IMR-90 (cell line): ENCODE data around the gene EFHD2. TPM values are rescaled to one million over a fixed set of nuclear protein-coding genes. Genes with fewer than 3 reads are reported as not detected.

Experiments used
- ATAC-seq: fragments of 200-7000 bp; cut with Tn5 transposase; 2 replicates; pipeline ENCODE4 v1.9.1; 2020; ENCODE audit warnings: low read depth, mild to moderate bottlenecking, moderate library complexity
- BruUV-seq: library from RNA; stranded (reverse); fragments of 400-500 nt; replicated peaks from 2 replicates; lab custom pipeline; 2021; lab: Mats Ljungman, UMichigan
- CTCF ChIA-PET: fragments of 300-600 bp; formaldehyde crosslinking; extraction: SDS; loops from one replicate; lab custom pipeline; 2021; ENCODE audit warnings: antibody characterized with exemption; lab: Yijun Ruan, JAX
- POLR2A ChIA-PET: fragments of 300-600 bp; sonication (Branson Sonifier 250); formaldehyde crosslinking; loops from one replicate; lab custom pipeline; 2022; ENCODE audit warnings: antibody characterized with exemption; ENCODE audit not compliant: unreplicated experiment; lab: Charles Lee
- DNase-seq: peaks from one replicate; pipeline ENCODE4 v3.0.0; 2013
- H2AFZ ChIP-seq: replicated peaks from 2 replicates; pipeline ENCODE3; 2013; ENCODE audit warnings: low read length, mild to moderate bottlenecking; ENCODE audit not compliant: poor library complexity
- H2AK5ac ChIP-seq: 2 replicates; pipeline ENCODE4 v1.6.1; 2013; ENCODE audit warnings: low read depth, low read length, inconsistent platforms
- H2AK9ac ChIP-seq: replicated peaks from 2 replicates; pipeline ENCODE3; 2013; ENCODE audit warnings: mild to moderate bottlenecking, low read depth, low read length, moderate library complexity; ENCODE audit not compliant: poor library complexity
- H2BK120ac ChIP-seq: 2 replicates; pipeline ENCODE4 v1.6.1; 2013; ENCODE audit warnings: low read depth, low read length, inconsistent platforms
- H2BK15ac ChIP-seq: 3 replicates; pipeline ENCODE4 v1.6.1; 2013; ENCODE audit warnings: low read depth, low read length, inconsistent platforms
- H2BK20ac ChIP-seq: 2 replicates; pipeline ENCODE4 v1.6.1; 2013; ENCODE audit warnings: low read depth, mild to moderate bottlenecking, inconsistent platforms, low read length, moderate library complexity
- H2BK5ac ChIP-seq: 2 replicates; pipeline ENCODE4 v1.6.1; 2013; ENCODE audit warnings: mild to moderate bottlenecking, low read depth, low read length, inconsistent platforms; ENCODE audit not compliant: poor library complexity, severe bottlenecking
- H3K14ac ChIP-seq: replicated peaks from 2 replicates; pipeline ENCODE4 v1.6.1; 2013; ENCODE audit warnings: low read depth, low read length, inconsistent platforms
- H3K18ac ChIP-seq: 2 replicates; pipeline ENCODE4 v1.6.1; 2013; ENCODE audit warnings: low read depth, low read length, control low read depth
- H3K23ac ChIP-seq: 2 replicates; pipeline ENCODE4 v1.6.1; 2013; ENCODE audit warnings: low read depth, low read length, inconsistent platforms
- H3K27ac ChIP-seq: 2 replicates; pipeline ENCODE4 v1.5.1; 2013; ENCODE audit warnings: mild to moderate bottlenecking, control low read depth, low read length; ENCODE audit not compliant: insufficient read depth
- H3K27me3 ChIP-seq: 2 replicates; pipeline ENCODE4 v1.6.1; 2013; ENCODE audit warnings: low read length; ENCODE audit not compliant: control insufficient read depth, insufficient read depth
- H3K36me3 ChIP-seq: 2 replicates; pipeline ENCODE4 v1.6.1; 2013; ENCODE audit warnings: low read length, mixed read lengths; ENCODE audit not compliant: control insufficient read depth, insufficient read depth
- H3K4ac ChIP-seq: 2 replicates; pipeline ENCODE4 v1.6.1; 2013; ENCODE audit warnings: low read depth, low read length, inconsistent platforms
- H3K4me1 ChIP-seq: 2 replicates; pipeline ENCODE4 v1.6.1; 2013; ENCODE audit warnings: low read length, mixed read lengths; ENCODE audit not compliant: control insufficient read depth, insufficient read depth
- H3K4me2 ChIP-seq: 2 replicates; pipeline ENCODE4 v1.6.1; 2013; ENCODE audit warnings: low read depth, mild to moderate bottlenecking, control low read depth, low read length, moderate library complexity
- H3K4me3 ChIP-seq: 2 replicates; pipeline ENCODE4 v1.5.1; 2013; ENCODE audit warnings: low read depth, mild to moderate bottlenecking, control low read depth, low read length, moderate library complexity; ENCODE audit not compliant: insufficient read depth
- H3K56ac ChIP-seq: 2 replicates; pipeline ENCODE4 v1.6.1; 2013; ENCODE audit warnings: low read length, inconsistent platforms; ENCODE audit not compliant: insufficient read depth; ENCODE audit errors: extremely low read depth
- H3K79me1 ChIP-seq, 2 experiments: 2 replicates each; pipeline ENCODE4 v1.6.1; 2013; ENCODE audit warnings: low read length in 2 of 2, inconsistent platforms in 1 of 2, low read depth in 1 of 2
- H3K9ac ChIP-seq: 2 replicates; pipeline ENCODE4 v1.6.1; 2013; ENCODE audit warnings: low read depth, low read length, control low read depth
- H3K9me1 ChIP-seq: 2 replicates; pipeline ENCODE4 v1.6.1; 2013; ENCODE audit warnings: low read length, inconsistent platforms; ENCODE audit not compliant: insufficient read depth
- H3K9me3 ChIP-seq: 2 replicates; pipeline ENCODE4 v1.6.1; 2013; ENCODE audit warnings: low read length; ENCODE audit not compliant: control insufficient read depth, insufficient read depth
- H4K20me1 ChIP-seq: 2 replicates; pipeline ENCODE4 v1.6.1; 2013; ENCODE audit warnings: low read length, inconsistent platforms; ENCODE audit not compliant: insufficient read depth
- H4K5ac ChIP-seq: 2 replicates; pipeline ENCODE4 v1.6.1; 2013; ENCODE audit warnings: mild to moderate bottlenecking, low read depth, low read length, control low read depth
- H4K8ac ChIP-seq, 2 experiments: 2 replicates each; pipeline ENCODE4 v1.6.1; 2013; ENCODE audit warnings: low read depth in 2 of 2, low read length in 2 of 2, control low read depth in 1 of 2, inconsistent platforms in 1 of 2
- H4K91ac ChIP-seq: 2 replicates; pipeline ENCODE4 v1.6.1; 2013; ENCODE audit warnings: low read depth, low read length, inconsistent platforms; ENCODE audit not compliant: insufficient read depth
- CEBPB ChIP-seq: IDR thresholded peaks from 2 replicates; pipeline ENCODE4 v1.6.1; 2012; ENCODE audit warnings: low read depth, low read length, improper control_type of control experiment
- RCOR1 ChIP-seq: IDR thresholded peaks from 2 replicates; pipeline ENCODE4 v1.6.1; 2012; ENCODE audit warnings: mild to moderate bottlenecking, low read length, improper control_type of control experiment; ENCODE audit not compliant: insufficient replicate concordance
- WGBS, 2 experiments: methylation state at CpG; one replicate each; pipeline versions ENCODE4 v1.1.5 to v1.1.7; 2013; ENCODE audit warnings: missing lambda C conversion rate in 2 of 2; ENCODE audit not compliant: insufficient read length in 1 of 2; ENCODE audit errors: extremely low coverage in 2 of 2; 5-methylcytosine and 5-hydroxymethylcytosine counted together
- dilution Hi-C: fragments of 300-500 bp; cut with HindIII; formaldehyde crosslinking; loops from one replicate; pipeline ENCODE4 v1.14.3; 2018; ENCODE audit warnings: low sequenced_read_pairs; ENCODE audit not compliant: unreplicated experiment
- in situ Hi-C: fragments of 300-500 bp; cut with MboI; formaldehyde crosslinking; loops from 3 replicates; pipeline ENCODE4 v1.14.3; 2019; ENCODE audit warnings: low sequenced_read_pairs, inconsistent platforms, mixed read lengths
- intact Hi-C: fragments of 100-400 bp; cut with micrococcal nuclease; formaldehyde crosslinking; loops from 2 replicates; pipeline ENCODE4 v1.10.0; 2022
- polyA plus RNA-seq, 3 experiments: library from polyadenylated mRNA; depleted of rRNA; stranded (reverse); fragments of >200 nt; gene quantifications; 2 replicates each; pipeline ENCODE4 v1.2.3, GENCODE V29; 2012; ENCODE audit warnings: low replicate concordance in 1 of 3
- total RNA-seq: library from RNA; depleted of rRNA; stranded (reverse); fragments of >200 nt; gene quantifications from 2 replicates; pipeline ENCODE4 v1.2.3, GENCODE V29; 2012

Gene EFHD2
- total and polyA plus RNA-seq, 2 of the 4 experiments (the other 2 are of a cell fraction) = 22.6 to 58.9 TPM

- H2BK15ac ChIP-seq = no peak overlapping the region
- no peak overlapping the region for H3K18ac ChIP-seq
- no peak overlapping the region for H3K27ac ChIP-seq
- H3K56ac ChIP-seq = no peak overlapping the region
- H2AK9ac ChIP-seq = no peak overlapping the region
- H2BK20ac ChIP-seq = no peak overlapping the region
- no peak overlapping the region for H4K8ac ChIP-seq
- BruUV-seq = no TSS peak
- no peaks in the 10 kb centered on the region for H3K79me1 ChIP-seq
- H2BK5ac ChIP-seq = no peak overlapping the region
- ATAC-seq (no peak), DNase-seq (peak; percentile 54)
- no peak overlapping the region for H4K5ac ChIP-seq
- H3K27me3 ChIP-seq = no peaks in the 10 kb centered on the region
- in situ Hi-C loops = no loop called here
- WGBS, 2 experiments = 87% methylated on average over 4 of the region's 6 CpGs; no CpG with 5 or more reads in 1 of the 2 experiments
- no peak overlapping the region for H3K4me2 ChIP-seq
- H4K20me1 ChIP-seq = no peaks in the 10 kb centered on the region
- H3K4me3 ChIP-seq = no peak overlapping the region
- no peak overlapping the region for H3K23ac ChIP-seq
- no peak overlapping the region for H2AFZ ChIP-seq
- ChIA-PET POLR2A (no interaction called here), CTCF (no interaction called here)
- no peak overlapping the region for H2BK120ac ChIP-seq
- no peaks in the 10 kb centered on the region for H3K9me1 ChIP-seq
- dilution Hi-C loops = no loop called here
- no peak overlapping the region for H3K14ac ChIP-seq
- intact Hi-C loops = no loop called here
- 0 out of 2 replicates have a peak, but pooled peaks cover 4% of the 10 kb centered on the region for H3K4me1 ChIP-seq
- H3K36me3 ChIP-seq = no peaks in the 10 kb centered on the region
- peaks cover 4% of the 10 kb centered on the region for H3K9me3 ChIP-seq
- H2AK5ac ChIP-seq = no peak overlapping the region
- TF ChIP-seq RCOR1 (no peak), CEBPB (0 out of 2 replicates have a peak, but pooled peaks have one; percentile 13)
- H3K9ac ChIP-seq = no peak overlapping the region
- H4K91ac ChIP-seq = no peak overlapping the region
- no peak overlapping the region for H3K4ac ChIP-seq
Observed at GRCh38 chr1:15455522-15455921, 45.8 kb downstream of the EFHD2 start.
